Measurements from ENCODE around the gene AKR7A2.

The AKR7A2 gene

DNA sequence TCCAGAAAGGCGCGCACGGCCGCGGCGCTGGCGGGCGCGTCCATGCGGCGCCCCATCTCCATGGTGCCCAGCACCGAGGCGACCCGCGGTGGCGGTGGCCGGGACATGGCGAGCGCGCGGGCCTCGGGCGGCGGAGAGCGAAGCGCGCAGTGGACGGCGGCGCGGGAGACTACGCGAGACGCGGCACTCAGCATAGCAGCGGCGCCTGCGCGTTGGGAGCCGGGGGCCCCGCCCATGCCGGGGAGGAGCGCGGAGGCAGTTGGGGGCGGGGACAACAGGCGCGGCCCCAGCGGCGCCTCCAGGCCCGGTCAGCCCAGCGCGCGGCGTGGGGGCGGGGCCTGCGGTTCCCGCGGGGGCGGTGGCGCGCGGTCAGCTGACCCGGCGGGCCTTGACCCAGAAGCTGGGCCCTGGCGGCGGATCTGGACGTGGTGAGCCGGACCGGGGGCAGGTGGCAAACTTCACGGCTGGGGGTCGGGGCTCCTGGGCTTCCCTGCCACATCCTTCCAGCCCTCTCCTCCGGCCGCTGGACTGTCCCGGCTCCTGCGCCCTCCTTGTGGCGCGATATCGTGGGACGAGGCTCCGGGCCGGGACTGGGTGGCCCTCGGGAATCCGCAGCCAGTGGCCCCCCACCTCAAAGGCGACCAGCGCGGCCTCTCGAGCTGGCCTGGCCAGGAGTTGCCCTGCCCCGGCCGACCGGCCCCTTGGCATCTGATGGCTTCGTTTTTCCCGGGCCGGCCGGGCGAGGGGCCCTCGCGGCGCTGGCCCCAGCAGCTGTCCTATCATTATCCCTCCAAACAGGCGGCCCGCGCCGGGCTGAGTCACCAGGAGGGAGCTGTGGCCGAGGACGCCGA lies at the start of gene AKR7A2, which contains the start of gene SLC66A1:
TSS of gene AKR7A2 (minus strand) at position 214 of the 851 bp plus-strand sequence. CDS start at position 194, 20 bp downstream.
TSS of gene SLC66A1 (plus strand) at position 396 of the 851 bp plus-strand sequence. CDS start 5,352 bp downstream, outside the sequence.
- DNase-seq (ENCODE audit: low spot score), result peak; percentile 93

DNA sequence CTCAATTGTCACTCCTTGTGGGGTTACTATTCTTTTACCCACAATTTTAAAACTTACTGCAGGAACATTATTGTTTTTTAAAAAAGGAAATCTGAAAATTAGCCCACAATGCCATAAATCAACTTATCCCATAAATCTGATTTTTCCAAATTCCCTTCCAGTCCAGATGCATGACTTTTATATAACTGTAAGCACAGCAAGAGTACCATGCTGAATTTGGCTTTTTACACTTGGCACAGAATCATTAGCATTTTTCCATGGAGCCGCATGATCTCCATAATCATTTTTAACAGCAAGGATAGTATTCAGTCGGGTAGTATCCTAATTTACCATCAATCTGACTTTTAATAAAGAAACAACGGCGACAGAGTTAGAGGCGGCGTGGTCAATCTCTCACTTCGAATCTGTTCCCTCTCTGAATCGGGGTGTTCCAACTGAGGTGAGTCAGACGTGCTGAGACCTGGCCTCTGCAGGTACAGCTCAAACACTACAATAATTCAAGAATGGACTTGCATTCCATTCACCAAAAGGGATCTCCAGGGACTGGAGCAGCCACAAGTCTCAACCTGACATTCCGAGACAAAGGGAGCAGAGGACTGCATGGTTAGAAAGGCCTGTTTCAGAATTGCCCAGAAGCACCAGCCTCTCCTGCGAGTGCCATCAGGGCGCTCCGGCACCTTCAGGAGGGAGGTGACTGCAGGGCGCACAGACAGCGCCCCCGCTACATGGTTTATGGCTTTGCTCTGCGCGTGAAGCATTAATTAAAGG lies 49.1 kb upstream of the AKR7A2 start:
- DNase-seq (ENCODE audit: low spot score), result no peak

DNA sequence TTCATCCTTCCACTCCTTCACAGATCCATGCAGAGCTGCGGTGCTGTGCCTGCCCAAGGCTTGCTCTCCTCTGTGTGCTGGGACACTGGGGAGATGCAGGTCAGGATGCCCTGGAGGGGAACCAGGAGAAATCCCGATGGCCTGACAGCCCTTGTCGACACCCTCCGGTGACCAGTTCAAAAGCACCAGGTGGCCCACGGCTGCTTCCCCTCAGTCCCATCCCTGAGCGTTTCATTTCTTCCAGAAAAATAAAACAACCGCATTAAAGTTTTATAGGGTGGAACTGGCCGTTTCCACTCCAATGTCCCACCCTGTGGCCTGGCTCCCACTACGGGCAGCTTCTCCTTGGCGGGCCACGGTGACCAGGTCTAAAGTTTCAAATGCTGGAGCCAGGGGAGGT lies 48.5 kb upstream of the AKR7A2 start:
- no peak for DNase-seq (ENCODE audit: low spot score)

DNA sequence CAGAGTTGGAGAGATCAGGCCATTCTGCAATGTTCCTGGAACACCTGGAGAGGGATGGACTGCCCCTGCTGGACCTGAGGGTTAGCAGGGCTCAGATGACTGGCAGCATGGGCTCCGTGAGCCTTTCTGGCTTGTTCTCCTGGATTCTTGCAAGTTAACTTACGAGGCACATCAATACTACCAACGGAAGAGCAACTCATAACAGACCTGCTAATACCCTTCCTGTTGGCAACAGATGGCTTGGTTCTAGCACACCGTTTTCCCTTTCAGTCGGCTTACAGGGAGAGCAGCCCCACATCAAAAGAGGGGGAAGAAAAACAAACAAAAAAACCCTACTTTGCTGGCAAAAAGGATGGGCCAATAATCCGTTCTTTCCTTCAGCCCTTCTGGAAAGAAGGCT lies 48.1 kb upstream of the AKR7A2 start:
- DNase-seq (ENCODE audit: low spot score), result no peak

DNA sequence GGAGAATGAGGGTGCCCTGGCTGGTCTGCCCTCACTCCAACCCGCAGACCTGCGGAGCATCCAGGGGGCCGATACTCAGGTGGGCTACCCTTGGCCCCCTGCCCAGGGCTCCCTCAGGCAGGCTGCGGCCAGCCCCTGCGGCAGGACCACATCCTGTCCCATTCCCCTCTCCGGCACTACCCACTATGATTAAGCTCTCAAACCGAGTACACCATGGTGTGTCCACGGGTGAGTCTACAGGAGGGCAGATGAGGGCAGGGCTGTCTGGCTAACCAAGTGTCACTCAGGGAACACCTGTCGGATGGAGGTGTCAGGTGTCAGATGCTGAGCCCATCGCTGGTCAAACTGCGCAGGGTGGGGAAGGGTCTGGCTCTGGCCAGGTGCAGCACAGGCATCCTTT lies 47.4 kb upstream of the AKR7A2 start:
- DNase-seq (ENCODE audit: low spot score), result no peak

DNA sequence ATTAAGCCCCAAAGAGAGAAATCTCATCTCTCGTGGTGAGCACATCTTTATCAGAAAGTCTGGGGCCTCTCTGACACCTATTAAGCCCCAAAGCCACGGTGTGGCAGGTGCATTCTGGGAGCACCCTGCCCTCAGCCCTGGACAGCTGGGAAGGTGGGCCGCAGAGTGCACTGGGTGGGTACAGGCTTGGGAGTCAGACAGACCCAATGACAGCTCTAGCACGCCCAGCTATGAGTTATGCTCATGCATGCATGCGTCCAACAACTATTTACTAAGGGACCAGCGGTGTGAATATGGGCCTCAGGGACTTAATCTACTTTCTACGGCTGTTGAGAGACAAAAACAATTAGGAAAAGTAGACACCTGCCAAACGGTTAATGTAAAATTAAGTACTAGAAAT lies 46.8 kb upstream of the AKR7A2 start:
- no peak for DNase-seq (ENCODE audit: low spot score)

DNA sequence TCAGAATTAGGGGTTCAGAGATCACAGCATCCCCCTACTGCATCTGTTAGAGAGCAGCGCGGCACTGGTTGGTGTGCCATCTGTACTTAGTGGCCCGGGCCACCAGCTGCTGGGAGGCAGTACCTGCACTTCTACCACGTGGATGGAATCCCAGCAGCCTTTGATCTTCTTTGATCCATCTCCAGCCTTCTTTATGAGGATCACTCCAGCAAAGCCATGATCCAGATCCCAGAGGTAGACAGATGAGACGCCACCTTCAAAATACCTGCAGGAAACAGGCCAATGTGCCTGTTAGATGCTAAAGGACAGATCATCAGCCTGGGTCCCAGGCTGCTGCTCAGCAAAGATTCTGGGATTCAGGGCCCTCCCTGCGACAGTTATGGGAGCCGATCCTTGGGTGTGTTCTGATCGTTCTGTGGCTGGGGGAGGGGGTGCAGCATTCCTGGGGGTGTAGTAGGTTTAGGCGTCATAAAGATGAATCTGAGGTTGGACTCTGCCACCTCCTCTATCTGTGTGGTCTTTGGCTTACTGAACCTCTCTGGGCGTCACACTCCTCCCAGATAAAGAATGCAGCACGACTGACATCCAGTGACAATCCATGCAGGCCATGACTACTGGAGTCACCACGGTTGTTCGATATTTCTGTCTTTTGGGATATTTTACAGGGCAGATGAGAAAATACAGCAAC lies 45.5 kb upstream of the AKR7A2 start:
- DNase-seq (ENCODE audit: low spot score), result no peak

DNA sequence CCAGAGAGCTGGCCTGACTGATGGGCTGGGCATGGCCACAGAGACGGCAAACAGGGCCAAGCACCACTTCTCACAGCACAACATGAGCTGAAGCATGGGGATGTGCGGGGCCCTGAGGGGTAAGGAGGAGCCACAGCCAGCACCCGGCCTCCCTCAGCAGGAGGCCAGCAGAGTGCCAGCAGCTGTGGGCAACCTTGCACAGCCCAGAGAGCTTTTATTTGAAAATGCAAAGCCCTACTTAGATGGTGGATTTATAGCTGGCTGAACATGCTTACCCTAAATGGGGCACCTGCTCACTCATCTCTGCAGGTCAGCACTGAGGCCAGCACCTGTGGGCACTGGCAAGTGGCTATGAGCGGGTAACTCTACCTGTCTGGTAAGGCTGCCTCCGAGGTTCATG lies 44.3 kb upstream of the AKR7A2 start:
- no peak for DNase-seq (ENCODE audit: low spot score)

DNA sequence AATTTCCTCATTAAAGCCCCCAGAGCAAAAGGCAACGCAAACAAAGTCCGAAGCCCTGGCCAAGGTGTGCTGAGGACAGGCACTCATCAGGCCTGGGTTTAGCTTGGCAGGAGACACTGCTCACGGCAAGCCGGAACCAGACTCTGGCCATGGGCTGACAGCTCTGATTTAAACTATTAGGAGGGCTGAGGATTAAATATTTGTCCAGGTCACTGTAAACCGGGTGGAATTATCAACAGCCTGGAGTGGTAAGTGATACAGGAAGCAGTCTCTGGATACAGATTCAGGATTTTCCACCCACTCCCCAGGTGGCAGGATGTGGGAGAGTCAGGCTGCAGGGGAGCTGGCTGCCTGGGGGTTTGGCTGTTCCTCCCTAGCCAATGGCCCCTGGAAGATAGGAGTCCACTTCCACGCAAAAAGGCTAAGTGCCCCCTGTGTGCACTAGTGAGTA lies 42.6 kb upstream of the AKR7A2 start:
- no peak for DNase-seq (ENCODE audit: low spot score)

DNA sequence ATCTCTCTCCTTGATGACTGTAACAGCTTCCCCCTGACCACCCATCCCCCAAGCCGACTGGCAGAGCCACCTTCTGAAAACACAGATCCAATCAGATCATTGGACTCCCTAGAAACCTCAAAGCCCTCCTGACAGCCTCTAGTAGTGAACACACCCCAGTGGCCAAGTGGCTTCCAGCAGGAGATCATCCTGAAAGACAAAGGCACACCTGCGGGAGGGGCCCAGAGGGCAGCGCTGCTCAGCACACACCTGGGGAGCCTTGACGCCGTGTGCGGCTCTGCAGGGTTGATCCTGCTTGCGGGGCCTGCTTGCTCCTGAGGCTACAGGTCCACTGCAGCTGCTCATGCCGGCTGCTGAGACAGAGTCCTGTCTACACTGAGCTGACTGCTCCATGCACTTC lies 41.7 kb upstream of the AKR7A2 start:
- no peak for DNase-seq (ENCODE audit: low spot score)

DNA sequence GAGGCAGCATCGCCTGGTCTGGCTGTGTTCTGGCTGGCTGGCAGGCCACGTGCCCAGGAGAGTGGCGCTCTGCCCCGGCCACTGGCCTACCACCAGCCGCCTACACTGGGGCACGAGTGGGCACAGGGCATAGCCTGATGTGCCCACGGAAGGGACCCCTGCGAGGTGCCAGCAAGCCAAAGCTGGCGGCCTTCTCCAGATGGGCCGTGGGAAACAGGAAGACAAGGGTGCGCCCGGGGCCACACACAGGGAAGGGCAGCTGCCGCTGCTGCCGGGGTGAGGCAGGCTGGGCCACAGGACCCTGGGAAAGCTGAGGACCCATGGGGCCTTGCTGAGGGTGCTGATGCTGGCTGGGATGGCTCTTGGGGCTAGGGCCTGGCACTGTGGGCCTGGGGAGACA lies 40.9 kb upstream of the AKR7A2 start:
- no peak for DNase-seq (ENCODE audit: low spot score)

DNA sequence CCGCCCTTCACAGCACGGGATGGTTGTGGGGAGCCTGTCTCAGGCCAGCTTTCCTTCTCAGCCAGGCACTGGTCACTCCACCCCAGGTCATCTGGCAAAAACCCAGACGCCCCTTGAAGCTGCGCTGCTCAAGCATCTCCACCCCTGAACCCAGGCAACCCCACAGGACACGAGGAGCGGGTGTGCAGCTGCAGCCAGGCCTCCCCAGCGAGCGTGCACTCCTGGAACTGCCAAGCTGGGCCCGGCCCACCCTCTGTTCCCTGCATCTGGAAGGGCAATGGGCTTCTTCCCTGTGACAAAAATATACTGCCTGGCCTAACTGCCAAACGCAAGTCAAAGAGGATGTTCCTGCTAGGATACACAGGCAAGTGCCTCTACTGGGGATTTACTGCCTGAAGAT lies 39.9 kb upstream of the AKR7A2 start:
- DNase-seq (ENCODE audit: low spot score), result no peak

DNA sequence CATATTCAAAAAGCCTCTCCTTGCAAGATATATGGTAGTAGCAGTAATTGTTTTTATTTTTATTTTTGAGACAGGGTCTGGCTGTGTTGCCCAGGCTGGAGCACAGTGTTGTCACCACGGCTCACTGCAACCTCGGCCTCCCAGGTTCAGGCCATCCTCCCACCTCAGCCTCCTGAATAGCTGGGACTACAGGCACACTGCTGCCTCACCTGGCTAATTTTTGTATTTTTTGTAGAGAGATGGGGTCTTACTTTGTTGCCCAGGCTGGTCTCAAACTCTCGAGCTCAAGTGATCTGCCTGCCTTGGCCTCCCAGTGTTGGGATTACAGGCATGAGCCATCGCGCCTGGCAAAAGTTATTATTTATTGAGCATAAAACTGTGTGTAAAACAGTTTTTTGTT lies 38.6 kb upstream of the AKR7A2 start:
- DNase-seq (ENCODE audit: low spot score), result no peak

DNA sequence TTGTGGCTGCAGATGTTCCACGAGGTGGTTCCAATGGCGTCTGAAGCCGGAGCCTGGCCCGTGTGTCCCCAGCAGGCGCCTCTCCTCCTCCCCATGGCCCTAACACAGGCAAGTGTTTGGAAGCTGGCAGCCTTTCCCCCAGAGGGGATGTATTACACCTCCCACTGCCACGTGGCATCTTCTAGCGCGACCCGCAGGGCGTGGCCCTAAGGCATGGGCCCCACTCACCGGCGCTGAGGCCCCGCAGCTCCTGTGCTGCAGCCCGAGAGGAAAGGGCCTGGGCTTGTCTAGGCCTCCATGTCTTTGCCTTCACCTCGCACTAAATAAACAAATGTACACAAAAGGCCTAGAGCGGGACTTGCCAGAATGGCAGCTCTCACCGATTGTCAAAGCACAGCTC lies 38.1 kb upstream of the AKR7A2 start:
- no peak for DNase-seq (ENCODE audit: low spot score)

DNA sequence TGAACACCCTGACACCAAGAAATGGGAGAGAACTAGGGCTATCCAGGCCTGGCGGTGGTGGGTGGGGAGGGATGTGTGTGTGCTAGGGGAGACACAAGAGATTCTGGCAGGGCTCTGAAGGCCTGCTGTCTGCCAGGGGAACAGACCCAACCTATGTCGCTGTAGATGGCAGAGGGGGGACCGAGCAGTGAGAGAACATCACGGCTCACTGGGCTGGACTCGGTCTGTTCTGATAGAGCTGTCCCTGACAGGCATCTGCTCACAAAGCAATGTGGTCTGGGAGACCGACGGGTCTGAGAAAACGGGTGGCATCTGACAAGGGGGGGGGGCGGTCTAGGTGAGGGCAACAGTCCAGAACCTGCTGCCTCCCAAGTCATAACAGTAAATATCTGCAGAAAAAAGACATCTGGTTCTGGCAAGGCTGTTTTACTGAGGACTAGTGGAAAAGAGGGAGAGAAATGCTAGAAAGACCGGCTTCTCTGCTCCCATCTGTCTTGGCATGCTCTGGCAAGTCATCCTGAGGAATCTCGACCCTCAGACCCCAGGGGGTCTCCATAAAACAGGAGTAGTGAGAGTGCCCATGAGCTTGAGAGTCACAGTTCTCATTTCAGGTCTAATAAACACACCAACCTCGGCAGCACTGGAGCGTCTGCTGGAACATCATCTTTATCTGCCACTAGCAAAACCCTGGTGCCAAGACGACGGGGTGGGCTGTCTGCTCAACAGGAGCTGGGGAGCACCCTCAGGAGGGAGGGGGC lies 36.7 kb upstream of the AKR7A2 start:
- no peak for DNase-seq (ENCODE audit: low spot score)

DNA sequence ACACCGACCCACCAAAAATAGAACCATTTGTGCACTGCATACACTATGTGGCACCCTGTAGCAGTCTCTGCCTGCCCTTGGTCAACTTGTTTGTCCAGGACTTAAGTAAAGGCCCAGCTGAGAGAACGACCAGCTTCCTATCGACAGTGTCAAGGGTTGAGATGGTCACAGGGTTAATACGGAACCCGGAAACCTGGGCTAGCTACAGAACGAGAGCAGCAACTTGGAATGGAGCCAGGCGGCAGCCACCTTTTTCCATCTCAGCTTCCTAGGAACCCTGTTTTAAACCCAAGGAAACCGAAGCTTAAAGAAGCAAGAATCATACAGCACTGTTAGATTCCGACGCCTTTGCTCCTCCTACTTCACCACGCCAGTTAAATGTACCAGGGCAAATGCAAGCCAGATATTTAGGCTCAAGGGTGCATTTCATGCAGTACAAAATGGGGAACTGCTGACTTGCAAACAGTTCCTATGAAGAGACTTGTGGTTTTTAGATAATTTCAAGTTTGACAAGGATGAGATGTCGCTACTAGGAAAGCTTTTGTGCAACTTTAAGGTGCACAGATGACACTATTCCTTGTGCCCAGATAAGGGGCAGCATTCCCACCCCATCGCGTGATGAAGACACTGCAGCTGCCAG lies 35.7 kb upstream of the AKR7A2 start:
- DNase-seq (ENCODE audit: low spot score), result no peak

DNA sequence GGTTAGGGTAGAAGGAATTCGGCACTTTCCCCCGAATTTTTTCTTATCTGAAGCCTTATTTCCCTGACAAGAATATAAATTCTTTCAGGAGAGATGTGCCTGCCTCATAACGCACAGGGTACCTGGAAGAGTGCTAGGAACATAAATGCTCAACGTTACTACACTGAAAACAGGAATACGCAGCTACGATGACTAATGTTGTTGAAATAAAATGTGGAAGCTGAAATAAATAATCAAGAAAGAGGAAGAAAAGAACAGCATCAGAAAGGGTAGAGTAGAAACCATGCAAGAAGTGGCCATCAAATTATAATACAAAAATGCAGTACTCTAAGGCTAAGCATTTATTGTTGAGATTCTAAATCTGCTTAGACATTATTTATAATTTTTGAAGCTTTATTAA lies 34.1 kb upstream of the AKR7A2 start:
- no peak for DNase-seq (ENCODE audit: low spot score)

DNA sequence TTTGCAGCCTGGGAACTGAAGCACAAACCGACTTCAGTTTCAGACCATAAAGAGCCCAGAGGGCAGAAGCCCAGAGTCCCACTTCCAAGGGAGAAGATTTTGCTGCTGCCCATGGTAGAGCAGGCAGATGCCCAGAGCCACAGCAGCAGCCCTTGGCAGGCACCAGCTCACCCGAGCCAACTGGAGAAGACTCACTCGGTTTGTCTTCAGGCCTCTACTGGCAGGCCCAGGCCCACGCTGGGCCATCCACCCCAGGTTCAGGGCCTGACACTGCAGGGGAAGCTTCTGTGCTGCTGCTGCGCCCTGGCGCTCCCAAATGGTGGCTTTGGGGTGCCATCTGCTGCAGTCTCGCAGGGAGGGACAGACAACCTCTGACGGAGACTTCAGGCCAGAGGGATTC lies 33.4 kb upstream of the AKR7A2 start:
- DNase-seq (ENCODE audit: low spot score), result no peak

DNA sequence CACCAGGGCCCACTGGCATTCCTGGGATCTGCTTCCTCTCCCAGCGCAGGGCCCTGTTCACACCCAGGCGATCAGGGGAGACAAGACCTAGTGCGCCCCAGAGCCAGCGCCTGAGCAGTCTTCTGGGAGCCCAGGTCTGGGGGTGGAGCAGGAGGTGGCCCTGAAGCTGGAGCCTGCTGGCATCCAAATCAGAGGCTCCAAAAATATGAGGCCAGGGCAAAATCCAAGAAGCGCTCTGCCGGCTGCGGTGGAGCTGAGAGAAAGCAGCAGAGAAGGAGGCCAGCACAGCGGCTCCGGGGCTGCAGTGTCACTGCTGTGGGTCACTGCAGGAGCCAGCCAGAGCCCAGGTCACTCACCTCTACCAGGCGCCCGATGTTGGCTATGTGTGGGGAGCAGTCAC lies 32.9 kb upstream of the AKR7A2 start:
- DNase-seq (ENCODE audit: low spot score), result no peak

DNA sequence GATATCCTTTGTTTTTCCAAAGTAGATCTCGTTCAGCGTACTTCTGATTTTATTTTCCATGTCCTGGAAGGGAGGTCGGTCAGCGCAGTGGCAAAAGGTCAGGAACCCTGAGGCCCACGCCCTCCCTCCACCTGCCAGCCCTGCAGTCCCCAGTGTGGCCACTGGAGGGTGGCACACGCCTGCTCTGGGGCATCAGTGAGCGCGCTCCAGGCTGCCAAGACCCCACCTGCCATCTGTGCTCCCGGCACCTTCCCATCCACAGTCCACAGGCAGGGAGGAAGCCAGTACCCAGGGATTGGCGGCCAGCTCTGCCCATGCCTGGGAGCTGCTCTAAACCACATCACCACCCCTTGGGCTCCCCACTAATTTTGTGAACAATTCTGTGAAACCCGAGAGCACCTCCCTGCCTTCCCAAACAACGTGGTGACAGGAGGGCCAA lies 32.4 kb upstream of the AKR7A2 start:
- no peak for DNase-seq (ENCODE audit: low spot score)

DNA sequence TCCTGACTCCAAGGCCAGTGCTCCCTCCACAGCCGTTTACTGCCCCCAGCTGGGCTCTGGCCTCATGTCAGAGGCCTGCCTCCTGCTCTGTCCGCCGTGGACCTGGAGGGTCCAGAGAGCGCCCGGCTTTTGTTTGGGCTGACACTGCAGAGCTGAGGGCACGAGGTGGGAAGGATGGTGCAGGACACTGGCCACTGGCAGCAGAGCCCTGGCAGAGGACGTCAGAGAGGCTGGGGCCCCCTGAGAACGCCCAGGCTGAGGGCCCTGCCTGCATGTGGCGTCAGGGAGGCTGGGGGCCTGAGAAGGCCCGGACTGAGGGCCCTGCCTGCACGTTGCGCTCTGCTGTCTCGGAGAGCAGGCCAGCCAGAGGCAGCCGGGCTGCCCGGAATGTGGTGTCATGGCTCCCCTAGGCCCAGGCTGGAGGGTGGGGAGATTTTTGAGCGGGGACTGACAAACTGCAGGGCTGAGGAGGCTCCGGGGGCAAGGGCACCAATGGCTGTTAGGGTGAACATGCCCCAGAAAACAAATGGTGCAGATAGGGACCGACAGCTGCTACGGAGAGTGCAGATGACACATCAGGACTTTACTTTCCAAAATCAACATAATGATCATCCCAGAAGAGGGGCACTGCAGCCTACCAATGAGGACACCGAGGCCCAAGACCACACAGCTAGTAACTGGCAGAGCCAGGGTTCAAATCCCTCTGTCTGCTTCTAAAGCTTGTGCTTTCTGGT lies 31.8 kb upstream of the AKR7A2 start:
- no peak for DNase-seq (ENCODE audit: low spot score)

All from pons (tissue), 1 donor.